ENCODE measurements around the gene PRAC1.

The PRAC1 gene

DNA sequence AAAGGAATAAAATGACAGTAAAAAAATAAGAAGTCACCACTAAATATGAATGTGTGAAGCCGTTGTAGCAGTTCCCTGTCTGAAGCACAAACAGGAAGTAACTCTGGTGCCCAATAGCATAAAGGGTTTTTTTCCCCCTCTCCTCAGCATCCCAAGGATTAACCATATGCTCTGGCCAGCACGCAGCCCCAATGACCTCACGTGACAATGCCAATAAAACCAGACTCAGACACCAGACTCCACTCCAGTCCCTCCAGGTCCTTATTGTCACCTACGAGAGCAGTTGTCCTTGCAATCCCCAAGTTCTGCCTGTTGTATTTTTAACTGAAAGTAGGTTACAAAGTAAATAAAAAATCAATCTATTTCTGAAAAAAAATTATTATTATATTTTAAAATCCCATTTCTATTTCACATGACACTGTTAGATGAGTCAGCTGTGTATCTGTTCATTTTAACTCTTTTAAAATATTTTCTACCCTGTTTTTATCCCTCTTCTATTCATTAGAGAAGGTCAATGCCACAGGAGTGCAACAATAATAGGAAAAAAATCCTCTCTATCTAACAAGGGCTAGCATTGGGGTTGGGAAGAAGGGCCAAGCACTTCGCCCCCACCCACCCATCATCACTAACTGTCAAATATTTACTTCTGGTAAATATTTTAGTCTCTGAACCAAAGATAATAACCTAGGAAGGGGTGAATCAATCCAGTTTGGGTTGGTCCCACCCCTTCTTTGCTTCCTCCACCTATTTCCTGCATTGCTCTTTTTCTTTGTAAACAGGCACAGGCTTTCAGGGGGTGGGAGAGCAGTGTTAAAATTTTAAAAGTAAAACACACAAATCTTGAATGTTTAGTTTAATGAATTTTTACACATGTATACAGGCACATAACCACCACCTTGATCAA is 6.6 kb downstream of the PRAC1 start:
- Histone ChIP-seq H3F3A (ENCODE audit: insufficient read depth, low read length) (no peaks in the 10 kb centered on the region), H3K9me2 (replicated peaks; ENCODE audit: insufficient read depth, low read length) (no peaks in the 10 kb centered on the region), H3K9ac (ENCODE audit: low read length) (no peak overlapping the region), H3K9me3 (replicated peaks; ENCODE audit: insufficient read depth, low read length) (no peaks in the 10 kb centered on the region), H2AFZ (ENCODE audit: low read length) (no peak overlapping the region), H3K79me2 (ENCODE audit: low read length) (no peaks in the 10 kb centered on the region), H3K27ac (ENCODE audit: low read length) (no peak overlapping the region), H4K20me1 (ENCODE audit: insufficient read depth, low read length) (no peaks in the 10 kb centered on the region), H3K4me2 (ENCODE audit: low read depth, low read length) (no peak overlapping the region), H3K4me1 (ENCODE audit: low read length) (no peaks in the 10 kb centered on the region), H3K4me3 (ENCODE audit: low read length) (no peak overlapping the region), H3K36me3 (replicated peaks; ENCODE audit: insufficient read depth, low read length) (no peaks in the 10 kb centered on the region), H3K27me3 (replicated peaks; ENCODE audit: insufficient read depth, low read length) (peaks cover 45% of the 10 kb centered on the region)
- DNase-seq = no peak
- TF ChIP-seq EZH2phosphoT487 (IDR thresholded peaks at IDR 0.05; ENCODE audit: low read length) (no peak), EZH2 (optimal IDR thresholded peaks at IDR 0.05; ENCODE audit: low read depth, low read length) (no peak), CTCF (IDR thresholded peaks at IDR 0.05; ENCODE audit: low read length) (no peak)

DNA sequence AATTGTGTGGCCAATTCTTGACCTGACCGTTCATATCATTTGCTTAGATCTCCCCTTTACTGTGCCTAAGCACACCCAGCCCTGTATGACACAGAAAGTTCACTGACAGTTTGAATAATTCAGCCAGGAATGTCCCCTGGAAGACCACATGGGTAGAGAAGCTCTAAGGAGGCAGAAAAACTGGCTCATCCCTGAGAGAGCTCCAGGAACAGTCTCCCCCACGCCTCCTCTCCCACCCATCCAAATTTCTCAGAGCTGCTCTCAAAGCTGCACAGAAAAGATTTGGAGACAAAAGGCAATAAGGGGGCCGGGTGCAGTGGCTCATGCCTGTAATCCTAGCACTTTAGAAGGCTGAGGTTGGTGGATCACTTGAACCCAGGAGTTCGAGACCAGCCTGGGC is 11.2 kb downstream of the PRAC1 start:
- DNase-seq = no peak
- Histone ChIP-seq H3K27ac (ENCODE audit: low read length) (no peak overlapping the region), H2AFZ (ENCODE audit: low read length) (no peak overlapping the region), H3K9ac (ENCODE audit: low read length) (no peak overlapping the region), H3K9me2 (replicated peaks; ENCODE audit: insufficient read depth, low read length) (no peaks in the 10 kb centered on the region), H3K27me3 (replicated peaks; ENCODE audit: insufficient read depth, low read length) (peaks cover 23% of the 10 kb centered on the region), H3K4me3 (ENCODE audit: low read length) (no peak overlapping the region), H3K4me2 (ENCODE audit: low read depth, low read length) (no peak overlapping the region), H4K20me1 (ENCODE audit: insufficient read depth, low read length) (no peaks in the 10 kb centered on the region), H3K9me3 (replicated peaks; ENCODE audit: insufficient read depth, low read length) (no peaks in the 10 kb centered on the region), H3K79me2 (ENCODE audit: low read length) (no peaks in the 10 kb centered on the region), H3K36me3 (replicated peaks; ENCODE audit: insufficient read depth, low read length) (no peaks in the 10 kb centered on the region), H3F3A (ENCODE audit: insufficient read depth, low read length) (no peaks in the 10 kb centered on the region), H3K4me1 (ENCODE audit: low read length) (no peaks in the 10 kb centered on the region)
- no peak for TF ChIP-seq EZH2phosphoT487 (IDR thresholded peaks at IDR 0.05; ENCODE audit: low read length)
- no peak for TF ChIP-seq CTCF (IDR thresholded peaks at IDR 0.05; ENCODE audit: low read length)
- no peak for TF ChIP-seq EZH2 (optimal IDR thresholded peaks at IDR 0.05; ENCODE audit: low read depth, low read length)

DNA sequence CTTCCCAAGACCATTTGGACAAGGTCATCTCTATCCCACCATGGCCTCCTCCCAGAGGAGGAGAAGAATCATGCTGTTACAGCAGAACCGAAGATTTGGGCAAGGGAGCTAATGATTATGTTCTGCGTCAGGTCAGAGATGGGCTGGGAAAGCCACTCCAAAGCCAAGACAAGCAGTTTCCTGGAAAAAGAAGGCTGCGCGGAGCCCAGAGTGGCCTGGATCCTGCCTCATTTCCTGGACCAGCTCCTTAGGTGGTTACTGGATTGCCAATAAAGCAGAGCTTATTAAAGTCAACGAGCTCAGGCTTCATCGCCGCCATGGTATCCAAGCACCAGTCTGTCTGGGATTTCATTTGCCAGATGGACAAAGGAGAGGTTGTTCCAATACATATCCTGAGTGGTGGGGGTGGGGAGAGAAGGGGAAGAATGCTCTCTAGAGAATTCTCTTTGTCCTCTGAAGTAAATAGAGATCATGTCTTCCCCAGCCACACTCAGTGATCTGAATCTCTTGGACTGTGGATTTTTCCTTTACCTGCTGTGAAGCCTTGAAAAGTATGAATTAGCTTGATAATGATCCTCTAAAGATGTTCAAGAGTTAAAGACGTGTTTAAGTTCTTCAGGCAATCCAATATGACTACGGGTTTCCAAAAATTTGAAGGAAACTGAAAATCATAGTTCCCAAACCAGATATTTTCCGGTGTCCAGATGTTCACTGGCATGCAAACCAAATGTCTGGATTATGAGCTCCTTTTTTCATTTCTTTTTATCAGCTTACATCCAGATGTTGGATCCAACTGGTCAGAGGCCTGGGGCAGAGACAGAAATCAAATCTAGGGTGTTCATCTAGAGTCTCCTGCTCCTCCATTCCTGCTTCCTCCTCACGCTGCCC is 17.7 kb downstream of the PRAC1 start:
- TF ChIP-seq CTCF (IDR thresholded peaks at IDR 0.05; ENCODE audit: low read length) = no peak
- no peak for TF ChIP-seq EZH2phosphoT487 (IDR thresholded peaks at IDR 0.05; ENCODE audit: low read length)
- TF ChIP-seq EZH2 (optimal IDR thresholded peaks at IDR 0.05; ENCODE audit: low read depth, low read length) = no peak
- no peaks in the 10 kb centered on the region for H3K9me2 ChIP-seq (replicated peaks; ENCODE audit: insufficient read depth, low read length)
- no peak for DNase-seq

More for the DNA sequence above, 17.7 kb downstream of the PRAC1 start:
- Histone ChIP-seq H3K4me2 (ENCODE audit: low read depth, low read length) (no peak overlapping the region), H3F3A (ENCODE audit: insufficient read depth, low read length) (no peaks in the 10 kb centered on the region), H3K27ac (ENCODE audit: low read length) (no peak overlapping the region), H3K4me3 (ENCODE audit: low read length) (no peak overlapping the region), H4K20me1 (ENCODE audit: insufficient read depth, low read length) (no peaks in the 10 kb centered on the region), H3K9me3 (replicated peaks; ENCODE audit: insufficient read depth, low read length) (no peaks in the 10 kb centered on the region), H3K79me2 (ENCODE audit: low read length) (no peaks in the 10 kb centered on the region), H2AFZ (ENCODE audit: low read length) (no peak overlapping the region), H3K27me3 (replicated peaks; ENCODE audit: insufficient read depth, low read length) (peaks cover 43% of the 10 kb centered on the region), H3K4me1 (ENCODE audit: low read length) (no peaks in the 10 kb centered on the region), H3K36me3 (replicated peaks; ENCODE audit: insufficient read depth, low read length) (no peaks in the 10 kb centered on the region), H3K9ac (ENCODE audit: low read length) (no peak overlapping the region)
